GM10248 (cell line): Measurements from ENCODE around the gene SPC24.
"Not testable (repeated sequence)": the region's sequence is repeated elsewhere in the genome, so short reads cannot be mapped to it uniquely, and the experiment has no call there.

ENCODE experiments used
- CTCF ChIA-PET: fragments of 300-600 bp; sonication (Branson Sonifier 250); formaldehyde crosslinking; extraction: SDS; loops from one replicate; lab custom pipeline; 2021; ENCODE audit warnings: antibody characterized with exemption; lab: Yijun Ruan, JAX
- POLR2A ChIA-PET: fragments of 350-650 bp; sonication (Branson Sonifier 250); formaldehyde crosslinking; extraction: SDS; loops from one replicate; lab custom pipeline; 2020; ENCODE audit warnings: antibody characterized with exemption; lab: Yijun Ruan, JAX
- DNase-seq: peaks from one replicate; pipeline ENCODE4 v3.0.0; 2012; ENCODE audit errors: extremely low spot score
- TF ChIP-seq, protein P1 (sequence below): IDR thresholded peaks from 2 replicates; pipeline ENCODE4 v1.5.1; 2012; ENCODE audit warnings: mild to moderate bottlenecking, low read depth; ENCODE audit errors: extremely low read depth, missing control alignments, control extremely low read depth

Gene SPC24

GRCh38 chr19:11111117-11111770, 44.3 kb downstream of the SPC24 start:
- no peak for DNase-seq
- TF ChIP-seq, protein P1, sequence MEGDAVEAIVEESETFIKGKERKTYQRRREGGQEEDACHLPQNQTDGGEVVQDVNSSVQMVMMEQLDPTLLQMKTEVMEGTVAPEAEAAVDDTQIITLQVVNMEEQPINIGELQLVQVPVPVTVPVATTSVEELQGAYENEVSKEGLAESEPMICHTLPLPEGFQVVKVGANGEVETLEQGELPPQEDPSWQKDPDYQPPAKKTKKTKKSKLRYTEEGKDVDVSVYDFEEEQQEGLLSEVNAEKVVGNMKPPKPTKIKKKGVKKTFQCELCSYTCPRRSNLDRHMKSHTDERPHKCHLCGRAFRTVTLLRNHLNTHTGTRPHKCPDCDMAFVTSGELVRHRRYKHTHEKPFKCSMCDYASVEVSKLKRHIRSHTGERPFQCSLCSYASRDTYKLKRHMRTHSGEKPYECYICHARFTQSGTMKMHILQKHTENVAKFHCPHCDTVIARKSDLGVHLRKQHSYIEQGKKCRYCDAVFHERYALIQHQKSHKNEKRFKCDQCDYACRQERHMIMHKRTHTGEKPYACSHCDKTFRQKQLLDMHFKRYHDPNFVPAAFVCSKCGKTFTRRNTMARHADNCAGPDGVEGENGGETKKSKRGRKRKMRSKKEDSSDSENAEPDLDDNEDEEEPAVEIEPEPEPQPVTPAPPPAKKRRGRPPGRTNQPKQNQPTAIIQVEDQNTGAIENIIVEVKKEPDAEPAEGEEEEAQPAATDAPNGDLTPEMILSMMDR: no peak
- POLR2A ChIA-PET: interaction anchor here (0.6 kb wide), 1 partner anchor 199 kb away, joined by 3 read pairs; no protein-coding TSS in a partner anchor
- CTCF ChIA-PET: interaction anchor here (4.6 kb wide), 1 partner anchor 15 kb away, joined by 22 read pairs; no protein-coding TSS in a partner anchor

GRCh38 chr19:11108746-11109145, 46.8 kb downstream of the SPC24 start:
- TF ChIP-seq, protein P1: no peak
- DNase-seq: no peak
- CTCF ChIA-PET: interaction anchor here (2.1 to 4.6 kb wide), 2 partner anchors 17 to 73 kb away, joined by 6 to 22 read pairs; no protein-coding TSS in a partner anchor
- POLR2A ChIA-PET: no interaction called here

DNA sequence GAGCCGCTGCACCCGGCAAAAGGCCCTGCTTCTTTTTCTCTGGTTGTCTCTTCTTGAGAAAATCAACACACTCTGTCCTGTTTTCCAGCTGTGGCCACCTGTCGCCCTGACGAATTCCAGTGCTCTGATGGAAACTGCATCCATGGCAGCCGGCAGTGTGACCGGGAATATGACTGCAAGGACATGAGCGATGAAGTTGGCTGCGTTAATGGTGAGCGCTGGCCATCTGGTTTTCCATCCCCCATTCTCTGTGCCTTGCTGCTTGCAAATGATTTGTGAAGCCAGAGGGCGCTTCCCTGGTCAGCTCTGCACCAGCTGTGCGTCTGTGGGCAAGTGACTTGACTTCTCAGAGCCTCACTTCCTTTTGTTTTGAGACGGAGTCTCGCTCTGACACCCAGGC, 49.1 kb downstream of the SPC24 start:
- TF ChIP-seq, protein P1: no peak
- DNase-seq: no peak
- CTCF ChIA-PET: no interaction called here
- POLR2A ChIA-PET: no interaction called here

DNA sequence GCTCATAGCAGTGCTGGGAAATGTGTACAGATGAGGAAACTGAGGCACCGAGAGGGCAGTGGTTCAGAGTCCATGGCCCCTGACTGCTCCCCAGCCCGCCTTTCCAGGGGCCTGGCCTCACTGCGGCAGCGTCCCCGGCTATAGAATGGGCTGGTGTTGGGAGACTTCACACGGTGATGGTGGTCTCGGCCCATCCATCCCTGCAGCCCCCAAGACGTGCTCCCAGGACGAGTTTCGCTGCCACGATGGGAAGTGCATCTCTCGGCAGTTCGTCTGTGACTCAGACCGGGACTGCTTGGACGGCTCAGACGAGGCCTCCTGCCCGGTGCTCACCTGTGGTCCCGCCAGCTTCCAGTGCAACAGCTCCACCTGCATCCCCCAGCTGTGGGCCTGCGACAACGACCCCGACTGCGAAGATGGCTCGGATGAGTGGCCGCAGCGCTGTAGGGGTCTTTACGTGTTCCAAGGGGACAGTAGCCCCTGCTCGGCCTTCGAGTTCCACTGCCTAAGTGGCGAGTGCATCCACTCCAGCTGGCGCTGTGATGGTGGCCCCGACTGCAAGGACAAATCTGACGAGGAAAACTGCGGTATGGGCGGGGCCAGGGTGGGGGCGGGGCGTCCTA, 50.5 kb downstream of the SPC24 start:
- DNase-seq: no peak
- ChIA-PET CTCF (interaction anchor here (1.7 kb wide), 1 partner anchor 70 kb away, joined by 8 read pairs; no protein-coding TSS in a partner anchor), POLR2A (no interaction called here)
- TF ChIP-seq, protein P1: no peak

DNA sequence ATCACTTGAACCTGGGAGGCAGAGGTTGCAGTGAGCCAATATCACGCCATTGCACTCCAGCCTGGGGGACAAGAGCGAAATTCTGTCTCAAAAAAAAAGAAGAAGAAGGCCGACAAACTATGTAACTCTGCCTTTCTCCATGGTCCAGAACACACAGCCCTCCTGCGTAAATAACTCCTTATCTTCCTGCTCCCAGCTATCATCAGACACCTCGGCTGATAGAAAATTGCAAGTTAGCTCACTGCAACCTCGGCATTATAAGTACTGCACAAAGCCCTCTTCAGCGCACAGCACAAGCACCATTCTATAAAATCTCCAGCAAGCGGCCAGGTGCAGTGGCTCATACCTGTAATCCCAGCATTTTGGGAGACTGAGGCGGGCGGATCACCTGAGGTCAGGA, 51.9 kb downstream of the SPC24 start:
- CTCF ChIA-PET: interaction anchor here (1.7 to 1.8 kb wide), 2 partner anchors 22 to 68 kb away, joined by 8 to 9 read pairs; no protein-coding TSS in a partner anchor
- DNase-seq: not testable (repeated sequence)
- POLR2A ChIA-PET: interaction anchor here (0.7 kb wide), 1 partner anchor 120 kb away, joined by 8 read pairs; no protein-coding TSS in a partner anchor

DNA sequence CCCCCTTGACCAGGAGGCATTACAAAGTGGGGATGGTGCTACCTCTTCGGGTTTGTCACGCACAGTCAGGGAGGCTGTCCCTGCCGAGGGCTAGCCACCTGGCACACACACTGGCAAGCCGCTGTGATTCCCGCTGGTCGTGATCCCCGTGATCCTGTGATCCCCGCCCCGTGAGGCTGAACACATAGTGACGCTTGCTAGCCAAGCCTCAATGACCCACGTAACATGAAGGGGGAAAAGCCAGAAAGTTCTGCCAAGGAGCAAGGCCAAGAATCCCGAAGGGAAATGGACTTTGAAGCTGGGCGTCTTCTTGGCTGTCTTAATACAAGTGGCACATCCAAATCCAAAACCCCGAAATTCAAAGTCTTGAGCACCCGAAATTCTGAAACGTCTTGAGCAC, 52.6 kb downstream of the SPC24 start:
- no peak for DNase-seq
- TF ChIP-seq, protein P1: no peak
- ChIA-PET CTCF (interaction anchor here (1.8 kb wide), 1 partner anchor 23 kb away, joined by 9 read pairs; no protein-coding TSS in a partner anchor), POLR2A (no interaction called here)
